A673 (cell line): ENCODE data around the gene PRKCI.

Experiments used
- CTCF ChIP-seq: fragments of 300-800, 200-600 bp; sonication (generic); conservative IDR thresholded peaks from 2 replicates; pipeline ENCODE4 v1.5.1; 2017; ENCODE audit warnings: low read depth, mild to moderate bottlenecking, antibody characterized with exemption, low read length, moderate library complexity, mixed read lengths
- EZH2 ChIP-seq: fragments of 200-600 bp; sonication (generic); IDR thresholded peaks from 2 replicates; pipeline ENCODE4 v1.6.1; 2017; ENCODE audit warnings: borderline replicate concordance, low read depth, mild to moderate bottlenecking, mixed read lengths, antibody characterized with exemption, low read length; ENCODE audit not compliant: poor library complexity, severe bottlenecking

DNA sequence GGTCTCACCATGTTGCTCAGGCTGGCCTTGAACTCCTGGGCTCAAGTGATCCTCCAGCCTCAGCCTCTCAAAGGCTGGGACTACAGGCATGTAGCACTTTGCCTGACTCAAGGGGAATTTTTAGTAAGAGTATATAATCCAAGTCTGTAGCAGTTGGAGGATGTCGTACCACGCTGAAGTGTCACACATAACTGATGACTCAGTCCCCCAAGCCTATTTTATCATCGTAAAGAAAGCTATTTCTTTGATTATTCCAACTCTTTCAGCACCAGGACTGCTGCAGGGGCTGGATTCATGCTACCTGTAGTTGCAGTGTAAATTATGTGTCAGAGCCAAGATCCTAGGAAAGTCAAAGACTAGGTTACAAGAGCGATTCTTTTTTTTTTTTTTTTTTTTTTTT lies 1.4 kb upstream of the PRKCI start:
- TF ChIP-seq EZH2 (no peak), CTCF (no peak)
